Stimulated activated CD8-positive, alpha-beta memory T cell treated with anti-CD3 and anti-CD28 coated beads, Interleukin-4, amount 100 ng/mL, for 1 hour (primary cell): ENCODE data around the gene FOXD3.

ENCODE experiments used
- DNase-seq, 2 donors: peaks; one replicate each; pipeline ENCODE4 v3.0.0-alpha.2; 2020; ENCODE audit warnings: low read depth in 2 of 2, low spot score in 1 of 2

Gene FOXD3

GRCh38 chr1:63322114-63322943 lies at the start of gene FOXD3:
FOXD3 (plus strand) TSS chr1:63322567; CDS start chr1:63323059, 492 bp downstream.
- no peak for DNase-seq

GRCh38 chr1:63272811-63273210 lies 49.6 kb upstream of the FOXD3 start:
- DNase-seq, result no peak

- no peak for DNase-seq
Observed at GRCh38 chr1:63274371-63274770, 48.0 kb upstream of the FOXD3 start.

- DNase-seq, result no peak
Observed at GRCh38 chr1:63274979-63275378, 47.4 kb upstream of the FOXD3 start.

- DNase-seq, result no peak
Observed at GRCh38 chr1:63276624-63277023, 45.7 kb upstream of the FOXD3 start.

GRCh38 chr1:63277195-63278192 lies 44.9 kb upstream of the FOXD3 start:
- DNase-seq, result no peak

GRCh38 chr1:63281753-63282152 lies 40.6 kb upstream of the FOXD3 start:
- DNase-seq, result no peak

- DNase-seq, result no peak
Observed at GRCh38 chr1:63289135-63289534, 33.2 kb upstream of the FOXD3 start.

GRCh38 chr1:63294803-63295594 lies 27.4 kb upstream of the FOXD3 start:
- DNase-seq, result no peak

GRCh38 chr1:63304410-63304809 lies 18.0 kb upstream of the FOXD3 start:
- no peak for DNase-seq

GRCh38 chr1:63305043-63305442 lies 17.3 kb upstream of the FOXD3 start:
- no peak for DNase-seq

- DNase-seq, result no peak
Observed at GRCh38 chr1:63307196-63307794, 15.1 kb upstream of the FOXD3 start.

GRCh38 chr1:63316598-63316983 lies 5.8 kb upstream of the FOXD3 start:
- DNase-seq, result no peak

- DNase-seq, result no peak
Observed at GRCh38 chr1:63316984-63317816, 5.2 kb upstream of the FOXD3 start.

GRCh38 chr1:63317817-63318152 lies 4.6 kb upstream of the FOXD3 start:
- DNase-seq, result no peak

GRCh38 chr1:63318201-63318979 lies 4.0 kb upstream of the FOXD3 start:
- DNase-seq, result no peak

GRCh38 chr1:63319046-63320021 lies 3.0 kb upstream of the FOXD3 start:
- no peak for DNase-seq
